ENCODE measurements around the gene HSPH1. TPM values are rescaled to one million over a fixed set of nuclear protein-coding genes. Genes with fewer than 3 reads are reported as not detected.
"Not testable (repeated sequence)": the region's sequence is repeated elsewhere in the genome, so short reads cannot be mapped to it uniquely, and the experiment has no call there.

HSPH1 gene
- total RNA-seq, 1 donor from 2014 or later, result 17.6 TPM

- DNase-seq (ENCODE audit: low spot score); ATAC-seq: not testable (repeated sequence)
Observed at GRCh38 chr13:31097911-31098434, 63.7 kb downstream of the HSPH1 start.

GRCh38 chr13:31096654-31097302, 64.9 kb downstream of the HSPH1 start:
- DNase-seq (ENCODE audit: low spot score), result no peak

GRCh38 chr13:31094331-31095015, 67.2 kb downstream of the HSPH1 start:
- ATAC-seq (no peak), DNase-seq (ENCODE audit: low spot score) (no peak)

More at GRCh38 chr13:31096654-31097302, 64.9 kb downstream of the HSPH1 start:
- ATAC-seq, result no peak

- DNase-seq (ENCODE audit: low spot score) (no peak), ATAC-seq (no peak)
Observed at GRCh38 chr13:31093145-31093885, 68.4 kb downstream of the HSPH1 start.

GRCh38 chr13:31092646-31093045, 69.1 kb downstream of the HSPH1 start:
- DNase-seq (ENCODE audit: low spot score), result no peak
- no peak for ATAC-seq

GRCh38 chr13:31090961-31091624, 70.6 kb downstream of the HSPH1 start:
- DNase-seq (ENCODE audit: low spot score) (no peak), ATAC-seq (peak; percentile 22)

GRCh38 chr13:31090096-31090495, 71.6 kb downstream of the HSPH1 start:
- DNase-seq (ENCODE audit: low spot score) (no peak), ATAC-seq (no peak)

GRCh38 chr13:31089649-31090048, 72.1 kb downstream of the HSPH1 start:
- DNase-seq (ENCODE audit: low spot score) (no peak), ATAC-seq (no peak)

- ATAC-seq, result no peak
- DNase-seq (ENCODE audit: low spot score), result no peak
Observed at GRCh38 chr13:31088826-31089420, 72.8 kb downstream of the HSPH1 start.

Other genes with a start within 250 kb of the HSPH1 start
- not detected for gene TEX26, start 229.2 kb downstream of the HSPH1 start, total RNA-seq
- gene B3GLCT, start 38.1 kb upstream of the HSPH1 start, total RNA-seq, result 3.3 TPM